T-cell (primary cell): ENCODE measurements around the gene UFD1. TPM values are rescaled to one million over a fixed set of nuclear protein-coding genes. Genes with fewer than 3 reads are reported as not detected.

Experiments used
- ATAC-seq, 4 experiments: fragments of 200-7000 bp in 3 of 4; fragments of 150-1000 bp in 1 of 4; cut with Tn5 transposase; replicated peaks in 1 of 4; 1 replicate in 3 of 4; 2 replicates in 1 of 4; pipeline ENCODE4 v1.10.0; 2021; ENCODE audit warnings: moderate library complexity in 3 of 4, mild to moderate bottlenecking in 2 of 4, moderate number of reproducible peaks in 1 of 4
- CTCF ChIA-PET, 2 donors: fragments of 300-600 bp; sonication (Branson Sonifier 250); formaldehyde crosslinking; loops; one replicate each; lab custom pipeline; 2022; ENCODE audit warnings: antibody characterized with exemption in 2 of 2; lab: Charles Lee
- POLR2A ChIA-PET, 2 donors: fragments of 300-600 bp; sonication (Branson Sonifier 250); formaldehyde crosslinking; loops; one replicate each; lab custom pipeline; 2022; ENCODE audit warnings: antibody characterized with exemption in 2 of 2; lab: Charles Lee
- DNase-seq, 35 experiments: peaks; one replicate each; pipeline versions ENCODE4 v3.0.0 to v3.0.0-alpha.2; 2013 to 2023
- H3K27ac ChIP-seq: one replicate; pipeline ENCODE4 v1.5.1; 2013; ENCODE audit warnings: low read length
- H3K27me3 ChIP-seq, 2 experiments: replicated peaks in 1 of 2; 1 replicate in 1 of 2; 2 replicates in 1 of 2; pipeline versions ENCODE4 v1.6.1 to v1.7.0; 2013; ENCODE audit warnings: low read length in 1 of 2, mixed read lengths in 1 of 2; ENCODE audit not compliant: control insufficient read depth in 2 of 2, insufficient read depth in 2 of 2; ENCODE audit errors: extremely low read depth in 1 of 2
- H3K36me3 ChIP-seq, 2 donors: 1 replicate in 1 of 2; 2 replicates in 1 of 2; pipeline versions ENCODE4 v1.6.1 to v1.7.0; 2013; ENCODE audit warnings: low read length in 1 of 2; ENCODE audit not compliant: control insufficient read depth in 2 of 2, insufficient read depth in 1 of 2; ENCODE audit errors: extremely low read depth in 1 of 2
- H3K4me1 ChIP-seq, 2 experiments: 1 replicate in 1 of 2; 2 replicates in 1 of 2; pipeline versions ENCODE4 v1.6.1 to v1.7.0; 2013; ENCODE audit warnings: low read length in 2 of 2, mixed read lengths in 1 of 2; ENCODE audit not compliant: insufficient read depth in 2 of 2, control insufficient read depth in 1 of 2; ENCODE audit errors: extremely low read depth in 1 of 2
- H3K4me3 ChIP-seq, 2 donors: 1 replicate in 1 of 2; 2 replicates in 1 of 2; pipeline versions ENCODE4 v1.5.1 to v1.7.0; 2013; ENCODE audit warnings: mild to moderate bottlenecking in 2 of 2, low read length in 1 of 2, moderate library complexity in 1 of 2; ENCODE audit not compliant: control insufficient read depth in 1 of 2; ENCODE audit errors: extremely low read depth in 1 of 2
- H3K9me3 ChIP-seq: 2 replicates; pipeline ENCODE4 v1.7.0; 2013
- H3K27ac Mint-ChIP-seq, 2 donors: one replicate each; pipeline ENCODE4 v1.8.0; 2020 to 2021; ENCODE audit warnings: mild to moderate bottlenecking in 2 of 2, mixed read lengths in 2 of 2
- H3K27me3 Mint-ChIP-seq, 2 donors: one replicate each; pipeline ENCODE4 v1.8.0; 2021 to 2022; ENCODE audit warnings: mixed read lengths in 2 of 2
- H3K36me3 Mint-ChIP-seq: one replicate; pipeline ENCODE4 v1.8.0; 2021; ENCODE audit warnings: mixed read lengths
- H3K4me1 Mint-ChIP-seq, 3 donors: one replicate each; pipeline ENCODE4 v1.8.0; 2020 to 2022; ENCODE audit warnings: mixed read lengths in 3 of 3, mild to moderate bottlenecking in 1 of 3
- H3K4me3 Mint-ChIP-seq, 3 donors: one replicate each; pipeline ENCODE4 v1.8.0; 2020 to 2022; ENCODE audit warnings: mild to moderate bottlenecking in 3 of 3, mixed read lengths in 3 of 3, moderate library complexity in 3 of 3
- H3K9me3 Mint-ChIP-seq, 3 donors: one replicate each; pipeline ENCODE4 v1.8.0; 2020 to 2022; ENCODE audit warnings: mixed read lengths in 3 of 3
- WGBS: methylation state at CpG from one replicate; pipeline ENCODE4 v1.1.5; 2013; ENCODE audit warnings: missing lambda C conversion rate; ENCODE audit not compliant: insufficient coverage; 5-methylcytosine and 5-hydroxymethylcytosine counted together
- total RNA-seq, 35 experiments: library from RNA in 6 of 35; stranded (reverse) in 6 of 35; fragments of 120-200 nt in 1 of 35; gene quantifications; one replicate each; pipeline versions ENCODE4 v1.2.1 to v1.2.4 and lab custom pipeline; 2013 to 2026

Gene UFD1
- total RNA-seq, 5 donors from 2014 or later (not counting 1 experiment from before 2014, with no cell fraction given) = 52.9 to 85.1 (median 60.0) TPM

- Histone ChIP-seq H3K4me1 (peaks cover 0 to 32% of the 10 kb centered on the region in 2 experiments), H3K36me3 (peaks cover 13 to 34% of the 10 kb centered on the region in 2 donors), H3K27me3 (no peaks in the 10 kb centered on the region), H3K9me3 (no peaks in the 10 kb centered on the region), H3K27ac (no peak overlapping the region), H3K4me3 (no peak overlapping the region)
- Mint-ChIP-seq H3K27me3 (no peaks in the 10 kb centered on the region), H3K9me3 (no peaks in the 10 kb centered on the region), H3K36me3 (peaks cover 19% of the 10 kb centered on the region), H3K4me3 (peak overlapping the region in 1 of 3 donors; percentile 32), H3K27ac (no peak overlapping the region), H3K4me1 (peaks cover 38 to 45% (median 40%) of the 10 kb centered on the region in 3 donors)
- 29% methylated on average over 1 of the region's 2 CpGs for WGBS
- POLR2A ChIA-PET = no interaction called here
- DNase-seq = no peak
- no peak for ATAC-seq
- CTCF ChIA-PET = no interaction called here
Measured at GRCh38 chr22:19449422-19449767, 29.6 kb downstream of the UFD1 start.

- CTCF ChIA-PET = no interaction called here
- H3K4me1 ChIP-seq = peaks cover 0 to 35% of the 10 kb centered on the region in 2 experiments
- H3K27ac Mint-ChIP-seq = peak overlapping the region in 1 of 2 donors; percentile 94
- H3K27me3 ChIP-seq = no peaks in the 10 kb centered on the region
- peaks cover 10 to 34% of the 10 kb centered on the region in 2 donors for H3K36me3 ChIP-seq
- no peak for ATAC-seq
- no peak overlapping the region for H3K4me3 ChIP-seq
- peaks cover 41 to 49% (median 45%) of the 10 kb centered on the region in 3 donors for H3K4me1 Mint-ChIP-seq
- H3K9me3 ChIP-seq = no peaks in the 10 kb centered on the region
- peaks cover 14% of the 10 kb centered on the region for H3K36me3 Mint-ChIP-seq
- H3K27me3 Mint-ChIP-seq = no peaks in the 10 kb centered on the region
- H3K9me3 Mint-ChIP-seq = no peaks in the 10 kb centered on the region
- WGBS = 86% methylated on average over 2 of the region's 5 CpGs
- H3K27ac ChIP-seq = no peak overlapping the region
- no peak for DNase-seq
- POLR2A ChIA-PET = no interaction called here
- peak overlapping the region; percentile 89 to 95 (median 90) for H3K4me3 Mint-ChIP-seq
Measured at GRCh38 chr22:19448739-19449421, 30.1 kb downstream of the UFD1 start.

- H3K9me3 Mint-ChIP-seq = no peaks in the 10 kb centered on the region
- H3K36me3 ChIP-seq = peaks cover 5 to 34% of the 10 kb centered on the region in 2 donors
- DNase-seq (peak in 14 of 35 experiments; percentile 6 to 53 (median 18)), ATAC-seq (peak; percentile 3 to 20 (median 7))
- no peaks in the 10 kb centered on the region for H3K27me3 Mint-ChIP-seq
- no peaks in the 10 kb centered on the region for H3K9me3 ChIP-seq
- ChIA-PET CTCF (interaction anchor here in 1 of 2 donors (0.5 kb wide), 1 partner anchor 10 kb away, joined by 6 read pairs; no protein-coding TSS in a partner anchor), POLR2A (no interaction called here)
- H3K4me3 Mint-ChIP-seq = peak overlapping the region; percentile 89 to 95 (median 90)
- H3K27ac Mint-ChIP-seq = peak overlapping the region; percentile 93 to 94
- H3K36me3 Mint-ChIP-seq = peaks cover 15% of the 10 kb centered on the region
- peaks cover 46 to 53% (median 51%) of the 10 kb centered on the region in 3 donors for H3K4me1 Mint-ChIP-seq
- peak overlapping the region; percentile 83 for H3K27ac ChIP-seq
- peaks cover 0 to 37% of the 10 kb centered on the region in 2 experiments for H3K4me1 ChIP-seq
- 14% methylated on average over 7 of the region's 14 CpGs for WGBS
- H3K27me3 ChIP-seq = no peaks in the 10 kb centered on the region
- peak overlapping the region; percentile 78 to 84 for H3K4me3 ChIP-seq
Measured at GRCh38 chr22:19448076-19448607, 30.9 kb downstream of the UFD1 start.

- peak within 1 kb of the TSS; percentile 89 to 95 (median 90) for H3K4me3 Mint-ChIP-seq
- no peaks in the 10 kb centered on the region for H3K9me3 ChIP-seq
- peak; percentile 91 to 93 (median 93) for ATAC-seq
- H3K27ac ChIP-seq = peak within 1 kb of the TSS; percentile 83
- H3K4me1 Mint-ChIP-seq = peaks cover 50 to 55% (median 53%) of the 10 kb centered on the region in 3 donors
- POLR2A ChIA-PET = no interaction called here
- no peaks in the 10 kb centered on the region for H3K27me3 ChIP-seq
- CTCF ChIA-PET = interaction anchor here in 1 of 2 donors (0.5 kb wide), 1 partner anchor 10 kb away, joined by 6 read pairs; no protein-coding TSS in a partner anchor
- H3K27me3 Mint-ChIP-seq = no peaks in the 10 kb centered on the region
- peaks cover 18% of the 10 kb centered on the region for H3K36me3 Mint-ChIP-seq
- peak; percentile 71 to 93 (median 87) for DNase-seq
- peaks cover 3 to 30% of the 10 kb centered on the region in 2 donors for H3K36me3 ChIP-seq
- peak within 1 kb of the TSS; percentile 94 for H3K27ac Mint-ChIP-seq
- H3K4me3 ChIP-seq = peak within 1 kb of the TSS; percentile 78 to 84
- under 1% methylated on average over 91 of the region's 92 CpGs for WGBS
- H3K4me1 ChIP-seq = peaks cover 0 to 37% of the 10 kb centered on the region in 2 experiments
- no peaks in the 10 kb centered on the region for H3K9me3 Mint-ChIP-seq
Measured at GRCh38 chr22:19447330-19448075, 31.5 kb downstream of the UFD1 start, which contains the start of gene C22orf39. TSS of gene C22orf39 (minus strand) at chr22:19447711. CDS start at chr22:19447688, 23 bp downstream.

- ChIA-PET CTCF (no interaction called here), POLR2A (no interaction called here)
- H3K27me3 ChIP-seq = no peaks in the 10 kb centered on the region
- no peak for DNase-seq
- H3K4me3 ChIP-seq = peak overlapping the region; percentile 78 to 84
- H3K9me3 ChIP-seq = no peaks in the 10 kb centered on the region
- Mint-ChIP-seq H3K4me3 (peak overlapping the region; percentile 89 to 95 (median 90)), H3K9me3 (no peaks in the 10 kb centered on the region), H3K27me3 (no peaks in the 10 kb centered on the region), H3K36me3 (peaks cover 20% of the 10 kb centered on the region), H3K4me1 (peaks cover 50 to 62% (median 53%) of the 10 kb centered on the region in 3 donors), H3K27ac (peak overlapping the region; percentile 90 to 94)
- WGBS = 19% methylated on average over 14 of the region's 22 CpGs
- no peak for ATAC-seq
- H3K4me1 ChIP-seq = peaks cover 0 to 37% of the 10 kb centered on the region in 2 experiments
- peaks cover 3 to 25% of the 10 kb centered on the region in 2 donors for H3K36me3 ChIP-seq
- H3K27ac ChIP-seq = peak overlapping the region; percentile 71
Measured at GRCh38 chr22:19446603-19447329, 32.2 kb downstream of the UFD1 start.
